Measurements from ENCODE around the gene FGF12.

- TF ChIP-seq POLR2A (IDR thresholded peaks at IDR 0.05) (no peak), CTCF (IDR thresholded peaks at IDR 0.05) (no peak)
Measured at GRCh38 chr3:192223815-192224214, 503.5 kb downstream of the FGF12 start.
